GM19035 (cell line): Measurements from ENCODE around the gene SUFU.

Experiments used
- ATAC-seq: cut with Tn5 transposase; IDR thresholded peaks from one replicate; pipeline ENCODE4 v1.9.1; 2021; ENCODE audit not compliant: unreplicated experiment

Gene SUFU

DNA sequence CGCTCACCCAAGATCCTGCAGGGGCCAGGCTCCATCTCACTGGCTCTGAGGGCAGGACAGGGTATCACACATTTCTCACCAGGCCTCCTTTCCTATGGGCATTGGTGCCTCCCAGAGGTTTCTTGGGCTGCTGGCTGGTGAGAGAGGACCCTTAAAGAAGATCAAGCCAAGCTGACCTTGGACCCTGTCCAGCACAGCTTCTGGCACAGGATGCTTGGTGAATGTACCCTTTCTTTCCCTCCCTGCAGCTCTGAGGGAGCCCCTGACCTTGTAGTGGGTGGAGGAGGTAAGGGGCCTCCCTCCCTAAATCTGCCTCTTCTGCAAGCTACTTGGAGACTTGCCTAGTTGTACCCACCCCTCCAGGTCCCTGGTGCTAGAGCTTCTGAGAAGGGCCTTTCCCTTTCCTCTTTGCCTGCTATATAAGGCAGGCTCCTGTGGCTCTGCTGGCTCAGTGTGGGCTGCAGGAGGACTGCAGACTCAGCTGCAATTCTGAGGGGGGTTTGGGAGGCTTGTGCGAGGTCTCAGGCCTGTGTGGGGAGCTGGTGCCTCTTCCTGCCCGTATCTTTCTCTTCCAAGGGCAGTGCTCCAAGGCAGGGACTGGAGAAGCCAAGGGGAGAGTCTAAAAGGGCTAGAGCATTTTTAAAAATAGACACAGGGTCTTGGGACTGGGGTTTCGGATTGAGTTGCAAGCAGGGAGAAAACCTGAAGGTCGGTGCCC, 128.8 kb downstream of the SUFU start:
- no peak for ATAC-seq

DNA sequence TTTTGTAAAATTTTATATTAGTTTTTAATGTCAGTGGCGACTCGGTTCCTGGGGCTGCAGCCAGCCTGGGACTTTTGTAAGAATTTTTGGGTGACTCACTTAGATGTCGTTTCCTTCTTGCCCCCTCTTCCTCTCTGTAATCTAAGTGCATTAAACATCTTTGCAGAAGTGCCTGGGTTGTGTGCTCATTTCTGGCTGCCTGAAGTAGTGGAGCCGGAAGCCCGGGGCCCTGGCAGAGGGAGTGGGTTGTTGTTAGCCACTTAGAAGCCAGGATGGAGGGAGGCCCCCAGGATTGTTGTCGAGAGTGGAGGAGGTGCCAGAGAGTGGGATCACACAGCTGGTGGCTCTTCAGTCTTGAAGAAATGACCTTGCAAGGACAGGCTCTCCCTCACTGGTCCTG, 129.5 kb downstream of the SUFU start:
- no peak for ATAC-seq

DNA sequence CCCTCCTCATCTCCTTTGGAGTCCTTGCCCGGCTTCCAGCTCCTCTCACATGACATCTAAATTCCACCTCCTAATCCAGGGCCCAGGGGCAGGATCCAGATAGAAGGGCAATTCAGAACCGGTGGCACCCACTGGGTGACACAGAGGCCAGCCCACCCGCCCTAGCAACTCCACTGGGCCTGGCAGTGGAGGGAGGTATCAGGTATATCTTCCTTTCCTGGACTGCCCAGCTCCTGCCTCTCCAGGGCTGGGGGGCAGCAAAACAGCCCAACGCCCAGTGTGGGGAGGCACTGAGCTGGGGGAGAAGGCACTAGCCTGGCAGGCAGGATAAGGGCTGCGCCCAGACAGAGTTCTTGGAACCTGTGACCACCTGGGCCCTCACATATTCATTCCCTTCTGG, 130.1 kb downstream of the SUFU start:
- no peak for ATAC-seq

GRCh38 chr10:102634686-102635085, 130.9 kb downstream of the SUFU start:
- ATAC-seq: no peak

DNA sequence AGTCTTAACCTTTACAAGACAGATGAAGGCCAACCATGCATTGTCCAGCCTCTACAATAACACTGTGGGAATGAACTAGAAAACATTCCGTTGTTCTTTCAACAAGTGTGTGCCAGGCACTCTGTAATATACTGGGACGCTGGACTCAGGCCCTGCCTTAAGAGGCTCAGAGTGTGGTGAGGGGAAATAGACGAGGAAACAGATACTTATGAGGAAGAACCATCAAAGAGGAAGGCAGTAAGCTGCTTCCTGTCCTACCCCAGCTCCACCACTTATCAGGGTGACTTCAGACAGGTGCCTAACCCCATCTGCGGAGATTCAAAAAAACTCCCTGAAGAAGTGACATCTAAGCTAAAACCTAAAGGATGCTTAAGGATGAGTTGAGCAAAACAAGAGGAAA, 131.6 kb downstream of the SUFU start:
- no peak for ATAC-seq

DNA sequence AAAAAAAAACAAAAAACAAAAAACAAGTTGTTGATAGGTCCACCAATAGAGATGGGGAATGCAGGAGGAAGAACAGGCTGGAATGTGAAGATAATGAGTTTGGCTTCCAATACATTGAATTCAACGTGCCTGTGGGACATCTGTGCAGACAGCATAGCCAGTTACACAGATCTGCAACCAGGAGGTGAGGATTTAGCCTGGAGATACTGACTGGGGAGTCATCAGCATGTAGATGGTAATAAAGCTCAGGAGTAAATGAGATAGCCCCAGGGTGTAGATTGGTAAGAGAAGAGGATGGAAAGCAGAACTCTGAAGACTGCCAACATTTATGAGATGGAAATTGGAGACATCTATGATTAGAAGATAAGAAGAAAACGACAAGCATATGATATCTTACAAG, 135.8 kb downstream of the SUFU start:
- no peak for ATAC-seq

DNA sequence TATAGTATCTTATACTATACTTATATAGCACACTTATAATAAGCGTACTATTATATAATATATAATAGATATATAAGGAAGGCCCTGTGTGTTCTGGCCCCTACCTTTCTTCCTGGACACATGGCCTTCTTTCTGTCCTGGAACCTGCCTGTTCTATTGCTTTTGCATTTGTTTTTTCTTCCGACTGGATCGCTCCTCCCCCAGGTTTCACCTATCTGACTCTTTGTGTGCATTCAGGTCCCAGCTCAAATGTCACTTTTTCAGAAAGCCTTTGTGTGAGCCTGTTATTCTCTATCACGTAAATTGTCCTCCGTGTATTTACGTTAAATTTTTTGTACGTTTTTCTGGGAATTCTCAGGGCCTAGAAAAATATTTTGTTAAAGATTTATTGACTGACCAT, 137.6 kb downstream of the SUFU start:
- ATAC-seq: no peak

DNA sequence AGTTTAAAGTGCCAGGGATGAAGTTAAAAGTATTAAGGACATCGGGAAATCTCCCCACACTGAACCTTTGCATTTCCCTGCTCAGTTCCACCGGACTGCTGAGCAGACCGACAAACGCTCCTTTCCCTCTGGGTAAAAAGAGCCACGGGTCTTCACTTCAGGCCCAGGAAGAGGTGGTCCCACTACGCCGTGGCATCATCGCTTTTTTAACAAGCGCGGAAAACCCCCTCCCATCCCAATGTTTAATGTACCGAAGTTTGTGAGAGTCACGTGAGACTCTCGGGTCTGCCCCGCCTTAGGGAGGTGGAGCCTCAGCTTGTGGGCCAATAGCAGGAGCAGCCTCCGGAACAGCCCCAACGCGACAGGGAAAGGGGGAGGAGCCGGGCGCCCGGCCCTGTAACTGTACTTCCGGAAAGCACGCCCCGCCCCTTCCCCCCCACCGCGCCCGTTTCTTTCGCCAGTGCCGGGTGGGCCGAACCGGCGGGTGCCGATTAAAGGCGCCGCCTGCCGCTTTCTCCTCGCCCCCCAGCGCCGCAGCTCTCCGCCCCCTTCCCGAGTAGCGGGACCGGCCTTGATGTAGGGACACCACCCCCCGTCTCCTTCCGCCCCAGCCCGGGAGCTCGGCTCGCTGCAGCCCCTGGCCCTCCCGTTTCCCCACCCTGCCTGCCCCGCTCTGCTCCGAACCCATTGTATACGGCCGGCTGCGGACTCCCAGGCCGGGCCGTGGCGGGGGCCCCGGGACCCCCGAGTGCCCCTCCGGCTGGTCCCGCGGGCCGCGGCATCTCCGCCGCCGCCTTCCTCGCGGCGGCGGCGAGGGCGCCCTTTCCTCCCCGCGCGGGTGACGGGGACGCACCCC, 138.3 kb downstream of the SUFU start:
- ATAC-seq: peak; percentile 53

- ATAC-seq: peak; percentile 2
Observed at GRCh38 chr10:102642736-102643335, 139.1 kb downstream of the SUFU start.

DNA sequence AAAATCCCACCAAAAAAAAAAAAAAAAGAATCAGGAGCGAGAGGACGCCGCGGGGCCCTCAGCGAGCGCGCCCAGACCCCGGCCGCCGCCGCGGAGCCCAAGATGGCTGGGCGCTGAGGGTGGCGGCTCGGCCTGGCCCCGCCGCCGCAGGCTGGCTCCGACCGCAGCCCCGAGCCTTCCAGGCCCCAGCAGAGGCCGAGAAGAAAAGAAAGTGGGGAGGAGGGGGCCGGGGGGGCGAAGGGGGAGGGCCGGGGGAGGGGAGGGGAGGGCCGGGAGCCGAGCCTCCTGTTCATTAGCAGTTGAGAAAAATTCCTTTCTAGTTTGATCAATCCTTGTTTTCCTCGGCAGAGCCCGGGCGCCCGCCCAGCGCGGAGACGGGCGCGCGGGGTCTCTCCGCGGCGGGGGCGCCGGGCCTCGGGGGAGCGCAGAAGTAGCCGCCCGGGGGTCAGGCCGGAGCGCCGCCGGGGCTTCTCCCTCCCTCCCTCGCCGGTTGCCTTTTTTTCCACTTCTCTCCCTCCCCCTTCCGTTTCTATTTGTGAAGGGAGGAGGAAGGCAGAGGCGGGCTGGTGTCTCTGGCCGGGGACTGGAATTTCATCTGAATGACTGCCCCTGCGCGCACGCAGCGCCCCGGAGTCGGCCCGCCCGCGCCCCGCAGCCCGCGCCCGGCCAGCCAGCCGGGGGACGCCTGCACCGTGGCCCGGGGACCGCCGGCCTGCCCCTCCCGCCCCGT, 139.7 kb downstream of the SUFU start:
- ATAC-seq: no peak

GRCh38 chr10:102644066-102644645, 140.4 kb downstream of the SUFU start, which contains the start of gene TRIM8:
Gene TRIM8, plus strand, starts transcription at chr10:102644479. Its CDS starts 139 bp downstream, at chr10:102644618.
- no peak for ATAC-seq

GRCh38 chr10:102644646-102645387, 141.0 kb downstream of the SUFU start:
- ATAC-seq: no peak

GRCh38 chr10:102645388-102645740, 141.6 kb downstream of the SUFU start:
- ATAC-seq: no peak

- no peak for ATAC-seq
Observed at GRCh38 chr10:102645741-102646609, 142.2 kb downstream of the SUFU start.

DNA sequence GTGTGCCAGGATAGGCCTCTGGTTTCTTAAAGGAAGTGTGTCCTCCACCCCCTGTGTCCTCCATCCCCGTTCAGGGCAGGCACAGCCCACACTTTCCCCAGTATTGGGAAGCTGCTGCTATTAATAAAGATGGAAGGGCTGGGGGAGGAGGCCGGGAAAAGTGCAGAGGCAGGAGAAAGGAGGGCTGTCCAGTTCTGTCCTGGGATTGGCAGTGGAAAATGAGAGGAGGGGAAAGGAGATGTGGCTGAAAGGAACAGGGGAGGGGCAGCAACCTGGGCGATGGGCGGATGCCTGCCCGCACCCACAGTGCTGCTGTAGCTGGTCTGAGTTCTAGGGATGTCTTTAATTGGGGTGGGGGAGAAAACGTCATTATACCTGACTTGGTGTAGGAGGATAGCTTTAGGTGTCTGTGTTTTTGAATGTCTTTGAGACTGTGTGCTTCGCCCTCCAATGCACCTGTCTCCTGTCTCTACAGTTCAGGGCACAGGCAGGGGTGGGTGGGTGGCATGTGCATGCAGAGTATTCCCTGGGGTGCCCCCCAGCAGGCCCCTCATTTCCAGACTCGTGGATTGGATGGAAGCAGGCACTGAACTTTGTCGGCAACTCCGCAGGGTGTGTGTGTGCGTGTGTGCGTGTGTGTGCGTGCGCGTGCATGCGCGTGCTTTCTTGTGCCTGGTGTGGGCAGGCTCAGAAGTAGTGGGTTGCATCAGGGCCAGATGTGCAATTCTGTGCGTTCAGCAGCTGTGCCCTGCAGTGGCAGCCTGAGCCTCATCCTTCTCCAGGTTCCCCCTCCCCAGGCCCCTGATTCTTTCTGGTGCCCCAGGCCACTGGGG, 143.1 kb downstream of the SUFU start:
- ATAC-seq: no peak

GRCh38 chr10:102647443-102648268, 143.9 kb downstream of the SUFU start:
- ATAC-seq: no peak

DNA sequence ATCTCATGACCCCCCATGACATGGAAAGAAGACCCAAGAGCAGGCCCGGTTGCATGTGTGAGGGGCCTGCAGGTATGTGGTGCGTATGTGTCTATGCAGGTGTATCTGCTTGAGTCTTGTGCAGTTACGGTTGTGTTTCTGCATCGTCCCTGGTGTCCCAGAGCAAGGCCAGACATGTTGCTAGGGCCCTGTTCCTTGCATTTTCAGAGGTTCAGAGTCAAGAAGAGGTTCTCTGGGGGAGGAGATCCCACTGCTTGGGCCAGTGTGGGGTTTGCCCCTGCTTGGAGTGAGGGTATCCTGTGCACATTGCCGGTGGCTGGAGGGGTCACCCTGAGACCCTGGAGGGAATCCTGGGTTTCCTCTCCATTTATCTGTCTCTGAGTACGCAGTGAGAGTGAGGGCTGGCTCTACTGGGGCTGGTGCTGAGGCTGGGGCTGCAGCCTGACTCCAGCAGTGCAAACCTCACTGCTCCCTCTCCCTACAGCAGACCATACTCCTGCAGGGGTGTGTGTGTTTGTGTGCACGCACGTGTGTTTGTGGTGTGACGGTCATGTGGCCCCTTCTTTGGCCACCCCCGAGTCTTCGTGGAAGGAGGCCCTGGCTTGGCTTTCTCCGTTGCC, 144.6 kb downstream of the SUFU start:
- no peak for ATAC-seq
